Measurements from ENCODE around the gene GCLC. TPM values are rescaled to one million over a fixed set of nuclear protein-coding genes. Genes with fewer than 3 reads are reported as not detected.

The GCLC gene
- total RNA-seq, 1 donor from 2014 or later, result 28.7 TPM

- Mint-ChIP-seq H3K36me3 (ENCODE audit: low read depth, unreplicated experiment) (peaks cover 7% of the 10 kb centered on the region), H3K27ac (ENCODE audit: unreplicated experiment) (no peak overlapping the region), H3K27me3 (ENCODE audit: unreplicated experiment) (peaks cover 2% of the 10 kb centered on the region), H3K9me3 (ENCODE audit: unreplicated experiment) (no peaks in the 10 kb centered on the region), H3K4me3 (ENCODE audit: unreplicated experiment) (no peak overlapping the region), H3K4me1 (ENCODE audit: unreplicated experiment) (peaks cover 15% of the 10 kb centered on the region)
- no peak for DNase-seq (ENCODE audit: low spot score)
- TF ChIP-seq CTCF (IDR thresholded peaks at IDR 0.05; ENCODE audit: unreplicated experiment), result no peak
Measured at GRCh38 chr6:53523511-53524454, 21.1 kb downstream of the GCLC start.

GRCh38 chr6:53520320-53520928, 24.5 kb downstream of the GCLC start:
- no peak for DNase-seq (ENCODE audit: low spot score)
- Mint-ChIP-seq H3K36me3 (ENCODE audit: low read depth, unreplicated experiment) (peaks cover 16% of the 10 kb centered on the region), H3K9me3 (ENCODE audit: unreplicated experiment) (no peaks in the 10 kb centered on the region), H3K27me3 (ENCODE audit: unreplicated experiment) (peaks cover 6% of the 10 kb centered on the region), H3K27ac (ENCODE audit: unreplicated experiment) (no peak overlapping the region), H3K4me1 (ENCODE audit: unreplicated experiment) (peaks cover 15% of the 10 kb centered on the region), H3K4me3 (ENCODE audit: unreplicated experiment) (no peak overlapping the region)
- TF ChIP-seq CTCF (IDR thresholded peaks at IDR 0.05; ENCODE audit: unreplicated experiment), result no peak

GRCh38 chr6:53518862-53519261, 26.0 kb downstream of the GCLC start:
- Mint-ChIP-seq H3K4me3 (ENCODE audit: unreplicated experiment) (no peak overlapping the region), H3K36me3 (ENCODE audit: low read depth, unreplicated experiment) (peaks cover 16% of the 10 kb centered on the region), H3K27ac (ENCODE audit: unreplicated experiment) (no peak overlapping the region), H3K4me1 (ENCODE audit: unreplicated experiment) (peaks cover 2% of the 10 kb centered on the region), H3K27me3 (ENCODE audit: unreplicated experiment) (peaks cover 6% of the 10 kb centered on the region), H3K9me3 (ENCODE audit: unreplicated experiment) (no peaks in the 10 kb centered on the region)
- DNase-seq (ENCODE audit: low spot score), result no peak
- TF ChIP-seq CTCF (IDR thresholded peaks at IDR 0.05; ENCODE audit: unreplicated experiment), result no peak

GRCh38 chr6:53517021-53517420, 27.9 kb downstream of the GCLC start:
- Mint-ChIP-seq H3K27me3 (ENCODE audit: unreplicated experiment) (peaks cover 6% of the 10 kb centered on the region), H3K36me3 (ENCODE audit: low read depth, unreplicated experiment) (peaks cover 16% of the 10 kb centered on the region), H3K4me3 (ENCODE audit: unreplicated experiment) (no peak overlapping the region), H3K9me3 (ENCODE audit: unreplicated experiment) (no peaks in the 10 kb centered on the region), H3K27ac (ENCODE audit: unreplicated experiment) (no peak overlapping the region), H3K4me1 (ENCODE audit: unreplicated experiment) (peaks cover 2% of the 10 kb centered on the region)
- DNase-seq (ENCODE audit: low spot score), result no peak
- TF ChIP-seq CTCF (IDR thresholded peaks at IDR 0.05; ENCODE audit: unreplicated experiment), result no peak

- DNase-seq (ENCODE audit: low spot score), result no peak
- no peak overlapping the region for H3K4me3 Mint-ChIP-seq (ENCODE audit: unreplicated experiment)
- no peaks in the 10 kb centered on the region for H3K9me3 Mint-ChIP-seq (ENCODE audit: unreplicated experiment)
- TF ChIP-seq CTCF (IDR thresholded peaks at IDR 0.05; ENCODE audit: unreplicated experiment), result no peak
- peaks cover 2% of the 10 kb centered on the region for H3K4me1 Mint-ChIP-seq (ENCODE audit: unreplicated experiment)
- H3K36me3 Mint-ChIP-seq (ENCODE audit: low read depth, unreplicated experiment), result peaks cover 18% of the 10 kb centered on the region
- peaks cover 6% of the 10 kb centered on the region for H3K27me3 Mint-ChIP-seq (ENCODE audit: unreplicated experiment)
- H3K27ac Mint-ChIP-seq (ENCODE audit: unreplicated experiment), result no peak overlapping the region
Measured at GRCh38 chr6:53514677-53515076, 30.2 kb downstream of the GCLC start.

Data from endothelial cell (in vitro differentiated cells).